Astrocyte (in vitro differentiated cells and primary cell): ENCODE data around the gene TRPM2.

Experiments used
- CTCF ChIP-seq: IDR thresholded peaks from 2 replicates; pipeline ENCODE4 v1.5.1; 2011; ENCODE audit warnings: low read depth, mild to moderate bottlenecking, inconsistent platforms, low read length, moderate library complexity; ENCODE audit not compliant: insufficient read depth
- EZH2 ChIP-seq: IDR thresholded peaks from 2 replicates; pipeline ENCODE4 v1.6.1; 2012; ENCODE audit warnings: mild to moderate bottlenecking, low read length, inconsistent platforms; ENCODE audit not compliant: insufficient read depth

GRCh38 chr21:44320847-44321246 lies 32.6 kb upstream of the TRPM2 start:
- TF ChIP-seq CTCF (no peak), EZH2 (no peak)
